HEK293 (cell line): Measurements from ENCODE around the gene FAT2.

Experiments used
- CTCF ChIA-PET: fragments of 350-600 bp; formaldehyde crosslinking; extraction: SDS; loops from one replicate; lab custom pipeline; 2021; ENCODE audit warnings: antibody characterized with exemption; lab: Yijun Ruan, JAX
- POLR2A ChIA-PET: fragments of 300-600 bp; formaldehyde crosslinking; extraction: SDS; loops from one replicate; lab custom pipeline; 2020; ENCODE audit warnings: antibody characterized with exemption, inconsistent platforms; lab: Yijun Ruan, JAX
- H3K27ac ChIP-seq: fragments of 200-500 bp; sonication (Bioruptor generic); 2 replicates; pipeline ENCODE4 v1.5.1; 2014; ENCODE audit warnings: low read depth, low read length, control low read depth, inconsistent platforms; ENCODE audit errors: extremely low read depth
- H3K36me3 ChIP-seq, 2 experiments: fragments of 200-500 bp in 1 of 2; sonication (Bioruptor generic) in 1 of 2; 1 replicate in 1 of 2; 2 replicates in 1 of 2; pipeline ENCODE4 v1.5.1; 2014 to 2017; ENCODE audit warnings: inconsistent platforms in 2 of 2, low read length in 2 of 2; ENCODE audit not compliant: control insufficient read depth in 2 of 2, insufficient read depth in 1 of 2
- H3K4me1 ChIP-seq: fragments of 200-500 bp; sonication (Bioruptor generic); 2 replicates; pipeline ENCODE4 v1.5.1; 2014; ENCODE audit warnings: mild to moderate bottlenecking, low read length, inconsistent platforms; ENCODE audit not compliant: control insufficient read depth, insufficient read depth
- H3K4me3 ChIP-seq: 2 replicates; pipeline ENCODE4 v1.5.1; 2011; ENCODE audit warnings: low read depth, mild to moderate bottlenecking, control low read depth, low read length, moderate library complexity
- H3K9me3 ChIP-seq: fragments of 200-500 bp; sonication (Bioruptor generic); 2 replicates; pipeline ENCODE4 v1.5.1; 2014; ENCODE audit warnings: low read depth, low read length, inconsistent platforms; ENCODE audit not compliant: control insufficient read depth, insufficient read depth
- GLIS1 ChIP-seq: fragments of 450-650 bp; formaldehyde crosslinking; IDR thresholded peaks from 2 replicates; pipeline ENCODE4 v1.5.1; 2016; ENCODE audit warnings: missing biosample characterization, missing genetic modification characterization
- MEIS1 ChIP-seq: sonication (generic); formaldehyde crosslinking; IDR thresholded peaks from 2 replicates; pipeline ENCODE4 v1.8.1; 2022; ENCODE audit warnings: missing genetic modification reagents, mild to moderate bottlenecking, borderline replicate concordance
- OVOL3 ChIP-seq: fragments of 450-650 bp; formaldehyde crosslinking; IDR thresholded peaks from 2 replicates; pipeline ENCODE4 v1.5.1; 2016; ENCODE audit warnings: missing biosample characterization, missing genetic modification characterization
- PBX3 ChIP-seq: sonication (generic); formaldehyde crosslinking; IDR thresholded peaks from 2 replicates; pipeline ENCODE4 v1.8.1; 2022; ENCODE audit warnings: mild to moderate bottlenecking, moderate library complexity, missing genetic modification reagents
- PRDM10 ChIP-seq: fragments of 450-650 bp; formaldehyde crosslinking; IDR thresholded peaks from 2 replicates; pipeline ENCODE4 v1.5.1; 2016; ENCODE audit warnings: missing biosample characterization, missing genetic modification characterization
- SCRT2 ChIP-seq: fragments of 450-650 bp; formaldehyde crosslinking; IDR thresholded peaks from 2 replicates; pipeline ENCODE4 v1.5.1; 2016; ENCODE audit warnings: missing biosample characterization, missing genetic modification characterization
- ZBTB17 ChIP-seq: fragments of 450-650 bp; formaldehyde crosslinking; IDR thresholded peaks from 2 replicates; pipeline ENCODE4 v1.5.1; 2016; ENCODE audit warnings: missing biosample characterization, missing genetic modification characterization
- ZBTB26 ChIP-seq: fragments of 450-650 bp; formaldehyde crosslinking; optimal IDR thresholded peaks from 2 replicates; pipeline ENCODE3; 2016; ENCODE audit warnings: missing biosample characterization, mild to moderate bottlenecking, missing genetic modification characterization
- ZBTB48 ChIP-seq: fragments of 450-650 bp; formaldehyde crosslinking; IDR thresholded peaks from 2 replicates; pipeline ENCODE4 v1.5.1; 2016; ENCODE audit warnings: missing biosample characterization, missing genetic modification characterization
- ZIC2 ChIP-seq: fragments of 450-650 bp; formaldehyde crosslinking; IDR thresholded peaks from 2 replicates; pipeline ENCODE4 v1.5.1; 2016; ENCODE audit warnings: missing biosample characterization, missing genetic modification characterization
- ZNF10 ChIP-seq: fragments of 450-650 bp; formaldehyde crosslinking; IDR thresholded peaks from 2 replicates; pipeline ENCODE4 v1.5.1; 2017; ENCODE audit warnings: missing biosample characterization, missing genetic modification characterization
- ZNF2 ChIP-seq: fragments of 450-650 bp; formaldehyde crosslinking; IDR thresholded peaks from 2 replicates; pipeline ENCODE4 v1.5.1; 2016; ENCODE audit warnings: missing biosample characterization, missing genetic modification characterization
- ZNF266 ChIP-seq: fragments of 450-650 bp; formaldehyde crosslinking; IDR thresholded peaks from 2 replicates; pipeline ENCODE4 v1.5.1; 2016; ENCODE audit warnings: missing biosample characterization, missing genetic modification characterization, low read depth
- ZNF311 ChIP-seq: fragments of 450-650 bp; formaldehyde crosslinking; IDR thresholded peaks from 2 replicates; pipeline ENCODE4 v1.5.1; 2017; ENCODE audit warnings: missing biosample characterization, missing genetic modification characterization, borderline replicate concordance
- ZNF423 ChIP-seq: fragments of 450-650 bp; formaldehyde crosslinking; IDR thresholded peaks from 2 replicates; pipeline ENCODE4 v1.5.1; 2016; ENCODE audit warnings: missing biosample characterization, missing genetic modification characterization
- ZNF48 ChIP-seq: fragments of 450-650 bp; formaldehyde crosslinking; IDR thresholded peaks from 2 replicates; pipeline ENCODE4 v1.5.1; 2016; ENCODE audit warnings: missing biosample characterization, missing genetic modification characterization
- ZNF645 ChIP-seq: fragments of 450-650 bp; formaldehyde crosslinking; IDR thresholded peaks from 2 replicates; pipeline ENCODE4; 2016; ENCODE audit warnings: missing biosample characterization, missing genetic modification characterization
- ZNF777 ChIP-seq: fragments of 450-650 bp; formaldehyde crosslinking; IDR thresholded peaks from 2 replicates; pipeline ENCODE4 v1.5.1; 2017; ENCODE audit warnings: missing biosample characterization, missing genetic modification characterization, borderline replicate concordance

FAT2 gene

GRCh38 chr5:151630088-151630487 lies 39.0 kb upstream of the FAT2 start:
- TF ChIP-seq ZNF311 (tag by site-specific recombination), result no peak
- no peak for TF ChIP-seq ZNF645
- TF ChIP-seq ZBTB48, result no peak
- no peak for TF ChIP-seq ZNF266 (tag by site-specific recombination)
- TF ChIP-seq ZNF2, result no peak
- no peak for TF ChIP-seq ZNF423 (tag by site-specific recombination)
- no peak for TF ChIP-seq ZBTB17 (tag by site-specific recombination)
- TF ChIP-seq ZBTB26 (tag by site-specific recombination), result no peak
- H3K36me3 ChIP-seq, result no peaks in the 10 kb centered on the region
- POLR2A ChIA-PET, result no interaction called here
- no peak overlapping the region for H3K27ac ChIP-seq
- H3K4me3 ChIP-seq, result no peak overlapping the region
- no peaks in the 10 kb centered on the region for H3K9me3 ChIP-seq
- CTCF ChIA-PET, result no interaction called here
- no peaks in the 10 kb centered on the region for H3K4me1 ChIP-seq

GRCh38 chr5:151628112-151628823 lies 37.1 kb upstream of the FAT2 start:
- Histone ChIP-seq H3K9me3 (no peaks in the 10 kb centered on the region), H3K36me3 (no peaks in the 10 kb centered on the region), H3K4me1 (no peaks in the 10 kb centered on the region), H3K4me3 (no peak overlapping the region), H3K27ac (no peak overlapping the region)
- CTCF ChIA-PET, result no interaction called here
- POLR2A ChIA-PET, result no interaction called here
- TF ChIP-seq OVOL3 (tag by site-specific recombination), result no peak
- no peak for TF ChIP-seq MEIS1
- no peak for TF ChIP-seq PRDM10
- no peak for TF ChIP-seq PBX3
- TF ChIP-seq SCRT2, result 0 out of 2 replicates have a peak, but pooled peaks have one; percentile 50
- TF ChIP-seq ZNF10 (tag by site-specific recombination), result no peak
- no peak for TF ChIP-seq ZNF777 (tag by site-specific recombination)
- TF ChIP-seq ZNF48 (tag by site-specific recombination), result no peak
- peak; percentile 86 for TF ChIP-seq ZIC2
- no peak for TF ChIP-seq ZNF266 (tag by site-specific recombination)
- peak; percentile 15; the same call in 1 of the 2 replicates for TF ChIP-seq GLIS1
